Omental fat pad (tissue), 4 donors: ENCODE measurements around the gene MID1. TPM values are rescaled to one million over a fixed set of nuclear protein-coding genes. Genes with fewer than 3 reads are reported as not detected.

Source experiments
- ATAC-seq: fragments of 150-250 bp; one replicate; pipeline ENCODE4 v1.9.1; 2016; ENCODE audit warnings: mild to moderate bottlenecking, moderate library complexity; ENCODE audit not compliant: low FRiP score
- DNase-seq: peaks from one replicate; pipeline ENCODE4 v3.0.0-alpha.2; 2019; ENCODE audit warnings: low spot score
- CTCF ChIP-seq, 3 donors: fragments of 450-650 bp; IDR thresholded peaks; one replicate each; pipeline ENCODE4 v1.5.1; 2016 to 2017; ENCODE audit warnings: antibody characterized with exemption in 3 of 3, mild to moderate bottlenecking in 3 of 3, moderate library complexity in 2 of 3
- total RNA-seq, 4 donors: library from RNA; depleted of rRNA; stranded (reverse); fragments of >200 nt; gene quantifications; one replicate each; pipeline ENCODE4 v1.1.0, GENCODE V29; 2016

Gene MID1
- total RNA-seq, 4 donors from 2014 or later = 8.3 to 14.5 (median 10.8) TPM

- ATAC-seq (no peak), DNase-seq (no peak)
- TF ChIP-seq CTCF (IDR thresholded peaks at IDR 0.05) = no peak
These were observed 166.4 kb downstream of the MID1 start for GRCh38 chrX:10453945-10454344.

GRCh38 chrX:10450959-10451355 lies 169.4 kb downstream of the MID1 start:
- ATAC-seq (peak; percentile 20), DNase-seq (no peak)
- no peak for TF ChIP-seq CTCF (IDR thresholded peaks at IDR 0.05)

GRCh38 chrX:10450229-10450958 lies 170.0 kb downstream of the MID1 start:
- TF ChIP-seq CTCF (IDR thresholded peaks at IDR 0.05) = no peak
- DNase-seq = no peak
- ATAC-seq = peak; percentile 58

GRCh38 chrX:10447564-10448214 lies 172.7 kb downstream of the MID1 start:
- ATAC-seq = no peak
- DNase-seq = no peak
- TF ChIP-seq CTCF (IDR thresholded peaks at IDR 0.05) = no peak

GRCh38 chrX:10444204-10444603 lies 176.2 kb downstream of the MID1 start:
- TF ChIP-seq CTCF (IDR thresholded peaks at IDR 0.05) = no peak
- DNase-seq (no peak), ATAC-seq (no peak)

- ATAC-seq (no peak), DNase-seq (no peak)
- no peak for TF ChIP-seq CTCF (IDR thresholded peaks at IDR 0.05)
These were observed 178.9 kb downstream of the MID1 start for GRCh38 chrX:10441464-10441863.
